Measurements from ENCODE around the gene HOXD11.
A peak's percentile ranks its signal among the peaks of the same experiment; 100 is the strongest.

The HOXD11 gene

DNA sequence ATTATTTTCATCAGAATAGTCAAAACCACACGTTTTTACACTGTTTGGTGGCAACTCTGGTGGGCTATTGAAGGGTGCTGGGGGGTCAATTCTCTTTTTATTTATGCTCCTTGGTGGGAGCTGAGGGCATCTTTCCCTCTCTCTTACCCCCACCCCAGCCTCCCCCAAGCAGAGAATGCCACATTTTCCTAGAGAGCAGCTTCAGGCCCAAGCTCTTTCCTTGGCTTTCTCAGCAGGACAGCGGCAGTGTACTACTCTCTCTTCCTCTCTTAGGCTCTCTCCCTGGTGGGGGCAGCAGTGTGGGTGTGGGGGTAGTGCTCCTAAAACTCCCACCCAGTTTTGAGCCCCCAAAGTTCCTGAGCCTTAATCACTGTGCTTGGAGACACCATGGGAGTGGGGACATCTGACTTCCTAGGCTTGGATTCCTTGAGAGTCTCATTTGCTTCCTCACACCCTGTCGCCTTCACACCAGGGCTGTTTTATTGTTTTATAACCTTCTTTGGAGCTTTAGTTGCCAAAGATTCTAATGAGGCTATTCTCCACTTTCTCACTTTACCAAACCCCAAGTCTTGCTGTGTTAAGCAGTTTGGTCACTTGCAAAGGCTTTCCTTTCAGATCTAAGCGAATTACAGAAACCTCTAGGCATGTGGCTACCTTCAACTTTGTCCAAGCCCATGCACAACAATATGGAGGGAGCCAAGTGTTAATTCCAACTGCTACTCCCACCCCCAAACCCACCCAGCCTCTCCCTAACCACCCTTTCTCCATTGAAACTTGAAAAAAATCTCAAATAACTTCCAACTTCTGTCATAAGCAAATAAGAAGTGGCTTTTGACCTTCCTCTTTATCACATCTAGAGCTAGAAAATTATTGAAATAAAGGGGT lies 38.2 kb downstream of the HOXD11 start:
- Histone ChIP-seq H3K4me1 (ENCODE audit: control insufficient read depth in 2 of 2, insufficient read depth in 2 of 2, low read length in 2 of 2) (peaks cover 23 to 33% of the 10 kb centered on the region in 2 donors), H3K36me3 (ENCODE audit: control insufficient read depth in 2 of 2, insufficient read depth in 2 of 2, low read length in 2 of 2) (no peaks in the 10 kb centered on the region), H3K27me3 (ENCODE audit: control insufficient read depth in 2 of 2, insufficient read depth in 2 of 2, low read length in 2 of 2) (peaks cover 0 to 2% of the 10 kb centered on the region in 2 donors)

DNA sequence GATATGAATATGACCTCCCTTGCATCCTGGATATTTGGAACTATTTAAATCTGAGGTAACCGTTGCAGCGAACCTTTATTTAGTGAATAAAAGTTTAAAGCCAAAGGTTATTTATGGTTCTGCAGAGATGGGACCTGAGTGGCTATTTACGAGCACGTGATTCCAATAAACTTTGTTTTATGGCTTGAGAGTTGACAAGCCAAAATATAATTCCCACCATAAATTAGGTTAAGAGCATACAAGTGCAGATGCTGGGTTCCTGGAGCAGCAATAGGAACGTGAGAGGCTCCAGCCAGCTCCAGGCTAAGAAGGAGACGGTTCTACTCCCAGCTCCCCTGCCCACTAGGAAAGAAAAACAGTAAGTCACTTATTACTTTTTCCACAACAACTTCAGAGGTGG lies 39.0 kb downstream of the HOXD11 start:
- Histone ChIP-seq H3K9ac (ENCODE audit: low read depth in 1 of 2, low read length in 2 of 2) (no peak overlapping the region), H3K27me3 (ENCODE audit: control insufficient read depth in 2 of 2, insufficient read depth in 2 of 2, low read length in 2 of 2) (peaks cover 0 to 2% of the 10 kb centered on the region in 2 donors), H3K9me3 (ENCODE audit: control insufficient read depth in 2 of 2, low read length in 2 of 2) (no peaks in the 10 kb centered on the region), H3K36me3 (ENCODE audit: control insufficient read depth in 2 of 2, insufficient read depth in 2 of 2, low read length in 2 of 2) (peaks cover 0 to 3% of the 10 kb centered on the region in 2 donors), H3K27ac (ENCODE audit: low read depth in 2 of 2, low read length in 2 of 2) (no peak overlapping the region), H3K4me3 (ENCODE audit: low read length in 2 of 2) (peak overlapping the region in 1 of 2 donors; percentile 9), H3K4me1 (ENCODE audit: control insufficient read depth in 2 of 2, insufficient read depth in 2 of 2, low read length in 2 of 2) (peaks cover 17 to 28% of the 10 kb centered on the region in 2 donors)

More for the DNA sequence above, 38.2 kb downstream of the HOXD11 start:
- Histone ChIP-seq H3K9ac (ENCODE audit: low read depth in 1 of 2, low read length in 2 of 2) (no peak overlapping the region), H3K4me3 (ENCODE audit: low read length in 2 of 2) (peak overlapping the region in 1 of 2 donors; percentile 9), H3K27ac (ENCODE audit: low read depth in 2 of 2, low read length in 2 of 2) (no peak overlapping the region), H3K9me3 (ENCODE audit: control insufficient read depth in 2 of 2, low read length in 2 of 2) (no peaks in the 10 kb centered on the region)

DNA sequence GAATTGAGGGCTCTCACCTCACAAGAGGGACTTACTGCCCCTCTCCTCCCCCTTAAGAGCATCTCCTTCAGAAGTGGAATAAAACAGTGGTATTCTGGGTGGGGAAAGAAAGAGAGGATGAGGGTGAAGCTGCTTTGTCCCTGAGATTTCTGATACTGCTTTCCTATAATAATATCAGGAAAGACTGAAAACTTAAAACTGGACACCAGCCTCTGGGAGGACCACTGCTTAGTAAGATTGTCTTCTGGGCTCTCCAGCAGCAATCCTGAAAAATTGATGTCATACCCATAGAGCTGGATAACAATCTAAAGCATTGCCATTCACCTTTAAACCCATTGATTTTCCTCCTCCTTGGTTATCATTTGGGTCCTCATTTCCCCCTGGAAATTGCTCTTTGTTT lies 39.6 kb downstream of the HOXD11 start:
- no peaks in the 10 kb centered on the region for H3K9me3 ChIP-seq (ENCODE audit: control insufficient read depth in 2 of 2, low read length in 2 of 2)
- H3K27me3 ChIP-seq (ENCODE audit: control insufficient read depth in 2 of 2, insufficient read depth in 2 of 2, low read length in 2 of 2), result peaks cover 0 to 2% of the 10 kb centered on the region in 2 donors
- no peak overlapping the region for H3K9ac ChIP-seq (ENCODE audit: low read depth in 1 of 2, low read length in 2 of 2)
- H3K36me3 ChIP-seq (ENCODE audit: control insufficient read depth in 2 of 2, insufficient read depth in 2 of 2, low read length in 2 of 2), result peaks cover 0 to 3% of the 10 kb centered on the region in 2 donors
- H3K27ac ChIP-seq (ENCODE audit: low read depth in 2 of 2, low read length in 2 of 2), result no peak overlapping the region
- peak overlapping the region in 1 of 2 donors; percentile 9 for H3K4me3 ChIP-seq (ENCODE audit: low read length in 2 of 2)
- H3K4me1 ChIP-seq (ENCODE audit: control insufficient read depth in 2 of 2, insufficient read depth in 2 of 2, low read length in 2 of 2), result peaks cover 17 to 28% of the 10 kb centered on the region in 2 donors

DNA sequence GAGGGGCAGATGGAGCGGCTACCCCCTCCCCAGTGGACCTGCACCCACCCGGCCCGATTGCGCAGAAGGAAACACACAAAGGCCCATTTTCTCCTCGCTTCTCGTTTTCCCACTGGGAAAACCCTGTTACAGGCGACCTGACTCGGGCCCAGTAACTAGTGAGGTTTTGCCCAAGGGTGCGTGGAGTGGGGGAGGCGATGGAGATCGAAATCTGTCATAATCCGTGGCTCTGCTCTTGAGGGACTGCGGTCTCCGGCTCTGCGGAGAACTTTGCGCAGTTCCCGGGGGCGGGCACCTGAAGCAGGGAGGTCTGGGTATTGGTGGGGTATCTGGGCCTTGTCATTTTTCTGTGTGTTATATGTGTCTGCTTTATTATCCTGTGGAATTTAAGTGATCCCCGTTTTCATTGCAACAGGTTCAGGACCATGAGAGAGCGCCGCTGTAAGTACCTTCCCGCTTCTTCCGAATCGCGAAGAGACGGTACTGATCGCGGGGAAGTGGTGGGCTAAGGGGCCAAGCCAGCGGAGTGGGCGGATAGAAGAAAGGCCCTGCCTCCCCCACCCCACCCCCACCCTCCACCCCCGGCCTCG lies 40.2 kb downstream of the HOXD11 start:
- no peak overlapping the region for H3K27ac ChIP-seq (ENCODE audit: low read depth in 2 of 2, low read length in 2 of 2)
- H3K27me3 ChIP-seq (ENCODE audit: control insufficient read depth in 2 of 2, insufficient read depth in 2 of 2, low read length in 2 of 2), result peaks cover 0 to 2% of the 10 kb centered on the region in 2 donors
- peaks cover 17 to 28% of the 10 kb centered on the region in 2 donors for H3K4me1 ChIP-seq (ENCODE audit: control insufficient read depth in 2 of 2, insufficient read depth in 2 of 2, low read length in 2 of 2)

DNA sequence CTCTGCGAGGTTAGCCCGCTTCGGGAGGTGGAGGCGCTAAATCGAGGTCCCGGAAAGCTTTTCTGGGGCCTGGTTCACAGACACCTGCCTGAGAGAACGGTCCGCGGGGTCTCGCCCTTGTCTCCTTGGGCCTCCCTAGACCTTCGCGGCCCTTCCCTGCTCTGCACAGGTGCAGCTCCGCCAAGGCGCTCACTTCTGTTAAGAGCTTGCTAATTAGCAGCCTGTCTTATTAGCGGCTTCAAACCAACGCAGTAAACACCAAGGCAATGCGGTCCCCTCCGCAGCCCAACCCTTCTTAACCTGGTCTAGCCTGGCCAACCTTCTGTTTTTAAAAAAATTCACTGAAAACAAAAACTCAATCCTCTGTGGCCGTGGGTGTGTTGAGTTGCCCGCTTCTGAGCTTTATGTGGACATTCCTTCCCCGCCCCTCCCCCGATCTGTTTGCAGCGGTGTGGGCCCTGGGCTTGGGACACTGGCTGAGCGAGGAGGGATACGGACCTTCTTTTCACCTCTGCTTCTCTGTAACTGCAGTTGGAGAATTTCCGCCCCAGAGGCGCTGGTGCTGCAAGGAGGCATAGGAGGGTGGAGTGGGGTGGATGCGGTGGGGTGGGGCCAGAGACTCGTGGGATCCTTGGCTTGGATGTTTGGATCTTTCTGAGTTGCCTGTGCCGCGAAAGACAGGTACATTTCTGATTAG lies 40.9 kb downstream of the HOXD11 start:
- H3K4me3 ChIP-seq (ENCODE audit: low read length in 2 of 2), result no peak overlapping the region
- peaks cover 14 to 26% of the 10 kb centered on the region in 2 donors for H3K4me1 ChIP-seq (ENCODE audit: control insufficient read depth in 2 of 2, insufficient read depth in 2 of 2, low read length in 2 of 2)
- peaks cover 0 to 6% of the 10 kb centered on the region in 2 donors for H3K36me3 ChIP-seq (ENCODE audit: control insufficient read depth in 2 of 2, insufficient read depth in 2 of 2, low read length in 2 of 2)
- H3K9me3 ChIP-seq (ENCODE audit: control insufficient read depth in 2 of 2, low read length in 2 of 2), result no peaks in the 10 kb centered on the region
- no peak overlapping the region for H3K27ac ChIP-seq (ENCODE audit: low read depth in 2 of 2, low read length in 2 of 2)
- H3K27me3 ChIP-seq (ENCODE audit: control insufficient read depth in 2 of 2, insufficient read depth in 2 of 2, low read length in 2 of 2), result peaks cover 0 to 4% of the 10 kb centered on the region in 2 donors
- H3K9ac ChIP-seq (ENCODE audit: low read depth in 1 of 2, low read length in 2 of 2), result no peak overlapping the region

More for the DNA sequence above, 40.2 kb downstream of the HOXD11 start:
- no peak overlapping the region for H3K9ac ChIP-seq (ENCODE audit: low read depth in 1 of 2, low read length in 2 of 2)
- H3K4me3 ChIP-seq (ENCODE audit: low read length in 2 of 2), result no peak overlapping the region
- H3K9me3 ChIP-seq (ENCODE audit: control insufficient read depth in 2 of 2, low read length in 2 of 2), result no peaks in the 10 kb centered on the region
- H3K36me3 ChIP-seq (ENCODE audit: control insufficient read depth in 2 of 2, insufficient read depth in 2 of 2, low read length in 2 of 2), result peaks cover 0 to 3% of the 10 kb centered on the region in 2 donors

DNA sequence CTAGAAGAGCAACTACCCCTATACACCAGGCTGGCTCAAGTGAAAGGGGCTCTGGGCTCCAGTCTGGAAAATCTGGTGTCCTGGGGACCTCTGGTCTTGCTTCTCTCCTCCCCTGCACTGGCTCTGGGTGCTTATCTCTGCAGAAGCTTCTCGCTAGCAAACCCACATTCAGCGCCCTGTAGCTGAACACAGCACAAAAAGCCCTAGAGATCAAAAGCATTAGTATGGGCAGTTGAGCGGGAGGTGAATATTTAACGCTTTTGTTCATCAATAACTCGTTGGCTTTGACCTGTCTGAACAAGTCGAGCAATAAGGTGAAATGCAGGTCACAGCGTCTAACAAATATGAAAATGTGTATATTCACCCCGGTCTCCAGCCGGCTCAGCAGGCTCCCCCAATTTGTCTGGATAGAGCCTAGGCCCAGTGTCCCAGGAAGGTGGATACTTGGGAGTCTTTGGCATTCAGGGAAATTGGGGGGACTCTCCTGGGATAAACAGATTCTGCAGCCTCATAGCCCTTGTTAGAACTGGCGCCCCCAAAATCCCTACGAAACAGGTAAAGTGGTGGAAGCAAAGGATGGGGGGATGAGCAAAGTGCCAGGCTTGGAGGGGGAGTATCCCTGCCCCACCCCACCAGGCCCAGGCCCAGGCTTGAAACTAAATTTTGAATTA lies 41.8 kb downstream of the HOXD11 start:
- Histone ChIP-seq H3K27ac (ENCODE audit: low read depth in 2 of 2, low read length in 2 of 2) (no peak overlapping the region), H3K9ac (ENCODE audit: low read depth in 1 of 2, low read length in 2 of 2) (no peak overlapping the region), H3K9me3 (ENCODE audit: control insufficient read depth in 2 of 2, low read length in 2 of 2) (no peaks in the 10 kb centered on the region), H3K27me3 (ENCODE audit: control insufficient read depth in 2 of 2, insufficient read depth in 2 of 2, low read length in 2 of 2) (peaks cover 0 to 4% of the 10 kb centered on the region in 2 donors), H3K4me1 (ENCODE audit: control insufficient read depth in 2 of 2, insufficient read depth in 2 of 2, low read length in 2 of 2) (peaks cover 9 to 22% of the 10 kb centered on the region in 2 donors), H3K36me3 (ENCODE audit: control insufficient read depth in 2 of 2, insufficient read depth in 2 of 2, low read length in 2 of 2) (peaks cover 0 to 6% of the 10 kb centered on the region in 2 donors), H3K4me3 (ENCODE audit: low read length in 2 of 2) (no peak overlapping the region)

DNA sequence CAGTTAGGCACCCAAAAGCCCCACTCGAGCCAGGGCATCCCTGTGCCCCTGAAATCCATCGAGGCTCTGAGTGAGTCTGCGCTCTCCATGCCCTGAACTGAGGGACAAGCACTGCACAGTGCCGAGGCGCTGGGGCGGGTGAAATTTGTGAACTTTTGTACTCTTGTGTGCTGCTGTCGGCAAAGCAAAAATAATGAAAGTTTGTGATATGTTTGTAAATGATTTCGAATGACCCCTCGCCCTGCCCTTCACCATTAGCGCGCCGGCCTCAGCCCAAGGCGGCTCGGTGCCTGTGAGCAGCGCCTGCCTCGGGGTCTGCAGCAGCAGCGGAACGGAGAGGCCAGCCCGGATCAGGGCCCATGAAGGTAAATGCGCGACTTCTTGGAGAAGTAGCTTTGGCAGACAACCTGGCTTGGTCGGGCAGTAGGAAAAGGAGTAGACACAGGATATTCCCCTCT lies 42.4 kb downstream of the HOXD11 start:
- Histone ChIP-seq H3K9ac (ENCODE audit: low read depth in 1 of 2, low read length in 2 of 2) (no peak overlapping the region), H3K27ac (ENCODE audit: low read depth in 2 of 2, low read length in 2 of 2) (no peak overlapping the region)

DNA sequence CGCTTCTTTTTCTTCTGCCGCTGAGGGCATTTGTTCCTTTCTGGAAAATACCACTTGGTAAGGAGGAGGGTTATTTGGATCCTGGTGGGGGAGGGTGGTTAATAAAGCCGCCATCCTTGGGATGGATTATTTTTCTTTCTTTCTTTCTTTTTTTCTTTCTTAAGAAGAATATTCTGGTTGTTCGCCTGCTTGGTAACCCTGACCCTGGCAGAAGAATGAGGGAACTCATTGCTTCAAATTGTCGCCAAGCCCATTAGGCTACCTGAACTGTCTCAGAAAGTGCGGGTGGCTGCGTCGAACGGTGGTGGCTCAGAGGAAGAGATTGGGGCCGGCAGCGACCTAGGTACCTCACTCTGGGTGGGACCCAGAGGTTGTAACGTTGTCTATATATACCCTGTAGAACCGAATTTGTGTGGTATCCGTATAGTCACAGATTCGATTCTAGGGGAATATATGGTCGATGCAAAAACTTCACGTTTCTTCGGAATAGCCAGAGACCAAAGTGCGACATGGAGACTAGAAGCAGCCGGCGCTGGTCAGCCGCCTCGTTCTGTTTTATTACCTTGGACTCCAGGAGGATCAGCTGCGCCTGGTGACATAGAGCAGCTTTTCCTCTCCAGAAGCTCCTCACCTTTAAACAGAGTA lies 43.0 kb downstream of the HOXD11 start:
- H3K4me3 ChIP-seq (ENCODE audit: low read length in 2 of 2), result no peak overlapping the region
- H3K36me3 ChIP-seq (ENCODE audit: control insufficient read depth in 2 of 2, insufficient read depth in 2 of 2, low read length in 2 of 2), result peaks cover 0 to 6% of the 10 kb centered on the region in 2 donors
- no peaks in the 10 kb centered on the region for H3K9me3 ChIP-seq (ENCODE audit: control insufficient read depth in 2 of 2, low read length in 2 of 2)
- no peak overlapping the region for H3K9ac ChIP-seq (ENCODE audit: low read depth in 1 of 2, low read length in 2 of 2)
- H3K4me1 ChIP-seq (ENCODE audit: control insufficient read depth in 2 of 2, insufficient read depth in 2 of 2, low read length in 2 of 2), result peaks cover 6 to 18% of the 10 kb centered on the region in 2 donors
- peaks cover 0 to 4% of the 10 kb centered on the region in 2 donors for H3K27me3 ChIP-seq (ENCODE audit: control insufficient read depth in 2 of 2, insufficient read depth in 2 of 2, low read length in 2 of 2)
- H3K27ac ChIP-seq (ENCODE audit: low read depth in 2 of 2, low read length in 2 of 2), result no peak overlapping the region

More for the DNA sequence above, 42.4 kb downstream of the HOXD11 start:
- Histone ChIP-seq H3K36me3 (ENCODE audit: control insufficient read depth in 2 of 2, insufficient read depth in 2 of 2, low read length in 2 of 2) (peaks cover 0 to 6% of the 10 kb centered on the region in 2 donors), H3K4me1 (ENCODE audit: control insufficient read depth in 2 of 2, insufficient read depth in 2 of 2, low read length in 2 of 2) (peaks cover 9 to 22% of the 10 kb centered on the region in 2 donors), H3K9me3 (ENCODE audit: control insufficient read depth in 2 of 2, low read length in 2 of 2) (no peaks in the 10 kb centered on the region), H3K4me3 (ENCODE audit: low read length in 2 of 2) (no peak overlapping the region), H3K27me3 (ENCODE audit: control insufficient read depth in 2 of 2, insufficient read depth in 2 of 2, low read length in 2 of 2) (peaks cover 0 to 4% of the 10 kb centered on the region in 2 donors)
